Right lobe of liver (tissue), 4 donors: Measurements from ENCODE around the gene ARHGEF37.

Experiments used
- POLR2A ChIP-seq: fragments of 450-650 bp; IDR thresholded peaks from one replicate; pipeline ENCODE4 v1.6.1; 2017; ENCODE audit warnings: antibody characterized with exemption, mild to moderate bottlenecking
- TF ChIP-seq, protein P1 (sequence below), 4 donors: fragments of 200-600 bp in 3 of 4; fragments of 450-650 bp in 1 of 4; IDR thresholded peaks; one replicate each; pipeline versions ENCODE4 v1.5.1 to v1.8.0; 2016 to 2022; ENCODE audit warnings: antibody characterized with exemption in 4 of 4, mild to moderate bottlenecking in 2 of 4
- donor health status: DM: no; HTN: no; CAD: no.
- donor health status: DM: no; HTN: no; CAD: no.
- donor health status: DM: no; HTN: yes; CAD: no.

DNA sequence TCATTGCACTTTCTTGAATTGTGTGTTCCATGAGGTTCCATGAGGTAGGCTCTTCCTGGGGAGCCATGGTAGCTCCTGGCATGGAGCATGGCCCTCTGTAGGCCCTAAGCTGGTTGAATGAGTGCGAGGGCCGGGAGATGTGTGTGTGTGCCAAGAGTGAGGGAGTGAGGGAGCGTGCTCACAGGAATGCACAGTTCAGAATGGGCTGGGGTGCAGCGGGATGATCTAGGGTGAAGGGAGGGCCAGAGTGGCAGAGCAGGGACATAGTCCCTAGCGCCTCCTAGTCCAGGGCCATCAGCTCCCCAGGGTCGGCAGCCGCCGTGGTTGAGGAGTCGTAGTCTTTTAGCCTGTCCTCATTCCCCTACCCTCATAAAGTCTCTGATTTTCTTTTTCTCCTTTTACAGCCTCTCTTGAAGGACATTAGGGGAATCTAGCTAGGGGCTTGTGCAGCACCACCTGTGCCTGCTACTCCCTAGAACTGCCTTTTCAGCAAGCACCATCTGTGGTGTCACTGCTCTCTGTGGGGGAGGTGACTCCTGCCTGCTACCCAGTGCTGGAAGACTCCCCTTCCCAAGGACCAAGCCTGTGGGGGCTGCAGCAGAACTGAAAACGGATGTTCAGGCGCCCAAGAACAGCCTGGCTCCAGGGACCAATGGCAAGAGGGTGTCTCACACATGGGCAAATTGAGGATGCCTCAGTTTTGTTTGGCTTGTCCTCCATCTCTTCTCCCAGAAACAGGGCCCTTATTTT, 83.5 kb downstream of the ARHGEF37 start:
- TF ChIP-seq, protein P1, sequence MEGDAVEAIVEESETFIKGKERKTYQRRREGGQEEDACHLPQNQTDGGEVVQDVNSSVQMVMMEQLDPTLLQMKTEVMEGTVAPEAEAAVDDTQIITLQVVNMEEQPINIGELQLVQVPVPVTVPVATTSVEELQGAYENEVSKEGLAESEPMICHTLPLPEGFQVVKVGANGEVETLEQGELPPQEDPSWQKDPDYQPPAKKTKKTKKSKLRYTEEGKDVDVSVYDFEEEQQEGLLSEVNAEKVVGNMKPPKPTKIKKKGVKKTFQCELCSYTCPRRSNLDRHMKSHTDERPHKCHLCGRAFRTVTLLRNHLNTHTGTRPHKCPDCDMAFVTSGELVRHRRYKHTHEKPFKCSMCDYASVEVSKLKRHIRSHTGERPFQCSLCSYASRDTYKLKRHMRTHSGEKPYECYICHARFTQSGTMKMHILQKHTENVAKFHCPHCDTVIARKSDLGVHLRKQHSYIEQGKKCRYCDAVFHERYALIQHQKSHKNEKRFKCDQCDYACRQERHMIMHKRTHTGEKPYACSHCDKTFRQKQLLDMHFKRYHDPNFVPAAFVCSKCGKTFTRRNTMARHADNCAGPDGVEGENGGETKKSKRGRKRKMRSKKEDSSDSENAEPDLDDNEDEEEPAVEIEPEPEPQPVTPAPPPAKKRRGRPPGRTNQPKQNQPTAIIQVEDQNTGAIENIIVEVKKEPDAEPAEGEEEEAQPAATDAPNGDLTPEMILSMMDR (IDR thresholded peaks at IDR 0.05): no peak
- TF ChIP-seq POLR2A: no peak
